Coronary artery (tissue), 2 donors: ENCODE data around the gene IFT25.

Experiments used
- DNase-seq: peaks from one replicate; pipeline ENCODE4 v3.0.0-alpha.2; 2017; ENCODE audit warnings: low spot score
- H3K27ac ChIP-seq, 2 donors: fragments of 200-600 bp; sonication (generic); one replicate each; pipeline ENCODE4 v1.5.1; 2016 to 2019
- H3K4me3 ChIP-seq: fragments of 200-600 bp; sonication (generic); 2 replicates; pipeline ENCODE4 v1.5.1; 2016; ENCODE audit warnings: mild to moderate bottlenecking, moderate library complexity
- CTCF ChIP-seq: fragments of 200-600 bp; sonication (generic); IDR thresholded peaks from one replicate; pipeline ENCODE4 v1.5.1; 2019; ENCODE audit warnings: antibody characterized with exemption

Gene IFT25

DNA sequence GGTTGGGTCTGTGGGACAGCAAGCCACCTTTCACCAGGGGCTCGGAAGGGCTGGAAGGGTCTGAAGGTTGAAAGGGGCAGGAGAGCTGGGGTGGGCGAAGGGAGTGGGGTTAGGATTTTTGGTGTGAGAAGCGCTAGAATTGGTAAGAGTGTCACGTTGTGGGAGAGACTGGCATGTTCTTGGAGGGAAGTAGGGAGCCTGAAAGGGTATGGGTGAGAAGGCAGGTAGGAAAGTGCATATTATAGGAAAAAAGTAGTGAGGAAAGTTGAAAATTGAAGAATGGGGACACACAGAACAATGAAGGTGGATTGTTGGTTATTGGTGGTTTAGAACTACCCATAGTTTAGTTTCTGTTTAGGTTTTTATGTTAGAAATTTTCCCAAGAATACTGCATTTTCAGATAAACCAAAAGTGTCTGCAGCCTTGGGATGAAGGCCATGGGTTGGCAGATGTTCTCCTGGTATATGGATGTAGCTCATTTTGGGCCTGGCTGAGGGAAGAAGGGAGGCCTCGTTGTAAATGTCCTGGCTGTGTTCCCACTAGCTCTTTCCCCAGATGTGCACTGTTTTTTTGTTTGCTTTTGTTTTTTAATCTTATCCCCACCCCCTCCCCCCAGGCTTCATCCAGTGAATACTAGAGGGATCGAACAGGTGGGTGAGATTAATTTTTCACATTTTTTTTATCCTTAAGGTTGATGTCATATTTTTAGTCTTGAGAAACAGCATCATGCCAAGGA, 1.8 kb upstream of the IFT25 start:
- peak overlapping the region; percentile 64 to 90 for H3K27ac ChIP-seq
- no peak for DNase-seq
- TF ChIP-seq CTCF = no peak
- peak overlapping the region; percentile 96 for H3K4me3 ChIP-seq

DNA sequence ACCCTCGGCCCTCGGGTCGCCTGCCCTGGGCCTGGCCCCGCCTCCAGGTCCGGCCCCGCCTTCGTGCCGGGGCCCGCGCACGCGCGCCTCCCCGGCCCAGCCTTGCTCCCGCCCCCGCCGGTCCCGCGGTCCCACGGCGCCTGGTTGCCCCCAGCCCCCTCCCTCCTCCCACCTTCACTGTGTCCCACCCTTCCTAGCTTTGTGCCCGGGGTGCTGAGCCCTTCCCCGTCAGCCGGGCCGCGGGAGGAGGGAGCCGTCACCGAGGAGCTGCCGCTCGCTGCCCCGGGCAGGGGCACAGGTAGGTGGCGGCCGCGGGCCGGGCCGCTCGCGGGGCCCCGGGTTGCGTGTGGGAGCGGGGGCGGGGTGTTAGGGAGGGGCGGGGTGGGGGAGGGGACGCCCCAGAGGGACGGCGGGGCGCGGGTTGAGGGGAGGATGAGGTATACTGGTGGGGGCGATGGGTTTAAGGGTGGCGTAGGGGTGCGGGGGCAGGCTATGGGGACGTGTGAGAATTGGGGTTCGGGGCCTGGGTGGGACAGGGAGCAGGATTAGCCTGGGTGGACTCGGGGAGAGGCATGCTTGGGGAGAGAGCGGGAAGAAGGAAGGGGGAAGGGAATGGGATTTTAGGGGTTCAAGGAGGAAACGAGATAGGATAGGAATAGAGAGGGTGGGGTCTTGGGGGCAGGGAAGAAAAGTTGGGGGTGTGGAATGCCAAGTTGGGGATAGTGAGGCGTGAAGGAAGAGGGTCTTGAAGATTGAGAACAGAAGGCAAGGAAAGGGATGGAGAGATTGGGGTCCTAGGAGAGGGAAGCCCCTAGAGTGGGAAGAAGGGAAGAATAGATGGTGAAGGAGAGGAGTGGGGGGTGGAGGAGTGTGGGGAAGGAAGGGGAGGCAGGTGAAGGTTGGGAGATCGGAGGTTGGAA, 1.0 kb upstream of the IFT25 start, which contains the start of gene LRRC42:
Gene LRRC42, plus strand, starts transcription at position 99 of the 920 bp plus-strand sequence. CDS start 5,650 bp downstream, outside the sequence.
- DNase-seq = no peak
- TF ChIP-seq CTCF = no peak
- H3K4me3 ChIP-seq = peak within 1 kb of the TSS; percentile 96

DNA sequence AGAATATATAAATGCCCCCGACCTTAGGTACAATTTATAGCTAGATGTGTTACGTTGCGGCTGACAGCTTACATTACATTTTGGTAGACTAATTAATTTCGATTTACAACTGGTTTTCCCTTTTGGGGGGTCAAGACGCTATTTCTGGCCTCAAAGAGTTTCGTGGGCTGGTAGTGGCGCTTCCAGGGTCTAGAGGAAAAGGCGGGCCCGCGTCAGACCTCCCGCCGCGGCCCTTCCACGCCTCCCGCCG, 391 bp downstream of the IFT25 start:
- peak overlapping the region; percentile 64 to 90 for H3K27ac ChIP-seq
- no peak for TF ChIP-seq CTCF
- DNase-seq = no peak
- peak overlapping the region; percentile 96 for H3K4me3 ChIP-seq

More for the DNA sequence above, 1.0 kb upstream of the IFT25 start, which contains the start of gene LRRC42:
- peak within 1 kb of the TSS; percentile 64 to 90 for H3K27ac ChIP-seq

DNA sequence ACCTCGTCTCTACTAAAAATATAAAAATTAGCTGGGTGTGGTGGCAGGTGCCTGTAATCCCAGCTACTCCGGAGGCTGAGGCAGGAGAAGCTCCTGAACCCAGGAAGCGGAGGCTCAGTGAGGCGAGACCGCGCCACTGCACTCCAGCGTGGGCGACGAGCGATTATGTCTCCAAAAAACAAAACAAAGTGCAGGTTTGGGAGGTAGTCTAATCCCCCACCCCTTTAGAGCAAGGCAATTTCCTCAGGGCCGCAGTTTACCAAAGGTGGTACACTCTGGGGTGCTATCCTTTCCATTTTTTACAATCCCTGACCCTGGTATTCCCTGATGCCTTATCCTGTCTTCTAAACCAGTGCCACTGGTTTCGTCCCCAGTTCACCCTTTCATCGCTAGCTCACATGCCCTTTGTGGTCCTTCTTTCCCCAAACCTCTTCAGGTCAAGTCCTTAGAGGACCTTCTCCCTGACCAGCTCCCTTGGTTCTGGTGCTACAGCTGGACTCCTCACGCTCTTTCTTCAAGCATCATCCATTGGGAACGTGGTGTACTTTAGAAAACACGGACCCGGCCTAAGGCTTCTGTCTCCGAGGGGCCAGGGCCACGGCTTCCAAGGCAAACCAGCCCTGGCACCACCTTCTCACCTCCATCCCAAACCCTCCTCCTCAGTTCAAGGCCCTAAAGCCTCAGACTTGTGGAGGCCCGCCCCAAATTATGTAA, 873 bp downstream of the IFT25 start:
- Histone ChIP-seq H3K4me3 (peak overlapping the region; percentile 96), H3K27ac (peak overlapping the region; percentile 64 to 90)
- no peak for DNase-seq
- TF ChIP-seq CTCF = no peak

- no peak for TF ChIP-seq CTCF
- H3K4me3 ChIP-seq = no peak overlapping the region
- no peak overlapping the region for H3K27ac ChIP-seq
- DNase-seq = no peak
Measured at GRCh38 chr1:53943490-53944043, 1.9 kb downstream of the IFT25 start.

DNA sequence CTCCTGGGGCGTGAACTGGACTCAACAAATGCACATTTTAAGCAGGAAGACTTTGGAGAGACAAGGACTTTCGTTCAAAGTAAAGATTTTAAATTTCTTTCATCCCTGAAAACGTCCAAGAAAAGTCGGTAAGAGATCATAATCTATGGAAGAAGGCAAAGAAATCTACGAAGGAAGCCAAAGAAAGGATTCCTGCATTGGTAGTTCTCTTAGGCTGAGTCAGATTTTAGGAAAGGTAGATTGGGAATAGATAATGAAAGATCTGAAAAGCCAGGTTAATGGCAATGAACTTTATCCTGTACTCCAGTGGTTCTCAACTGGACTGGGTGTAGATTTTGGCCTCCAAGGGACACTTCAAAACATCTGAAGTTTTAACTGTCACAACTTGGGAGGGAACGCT, 2.4 kb downstream of the IFT25 start:
- DNase-seq = no peak
- Histone ChIP-seq H3K4me3 (no peak overlapping the region), H3K27ac (no peak overlapping the region)
- TF ChIP-seq CTCF = no peak
